NCI-H345 treated with DMSO at 0.1 percent for 48 hours (cell line): Measurements from ENCODE around the gene FAM83C.

Experiments
- DNase-seq: peaks from one replicate; lab custom pipeline; 2025; ENCODE audit not compliant: unreplicated experiment; lab: John Stamatoyannopoulos, UW

FAM83C gene

GRCh38 chr20:35299780-35300179 lies 7.6 kb upstream of the FAM83C start:
- no peak for DNase-seq

- DNase-seq, result no peak
Measured at GRCh38 chr20:35298264-35298663, 6.0 kb upstream of the FAM83C start.

- DNase-seq, result no peak
Measured at GRCh38 chr20:35297740-35298139, 5.5 kb upstream of the FAM83C start.

- no peak for DNase-seq
Measured at GRCh38 chr20:35297155-35297554, 4.9 kb upstream of the FAM83C start.

- no peak for DNase-seq
Measured at GRCh38 chr20:35296101-35296554, 3.9 kb upstream of the FAM83C start.

GRCh38 chr20:35295674-35296073 lies 3.4 kb upstream of the FAM83C start:
- DNase-seq, result no peak

GRCh38 chr20:35295058-35295457 lies 2.8 kb upstream of the FAM83C start:
- DNase-seq, result no peak

GRCh38 chr20:35294293-35294685 lies 2.1 kb upstream of the FAM83C start:
- DNase-seq, result no peak

GRCh38 chr20:35293303-35294292 lies 1.4 kb upstream of the FAM83C start:
- no peak for DNase-seq

GRCh38 chr20:35292504-35293285 lies 470 bp upstream of the FAM83C start:
- no peak for DNase-seq

- DNase-seq, result no peak
Measured at GRCh38 chr20:35290887-35291417, 1.3 kb downstream of the FAM83C start.

- no peak for DNase-seq
Measured at GRCh38 chr20:35290186-35290886, 1.9 kb downstream of the FAM83C start.

- DNase-seq, result no peak
Measured at GRCh38 chr20:35288325-35289060, 3.7 kb downstream of the FAM83C start.

GRCh38 chr20:35287509-35288324 lies 4.5 kb downstream of the FAM83C start:
- no peak for DNase-seq

GRCh38 chr20:35286899-35287508 lies 5.2 kb downstream of the FAM83C start:
- DNase-seq, result no peak

GRCh38 chr20:35286077-35286898 lies 5.9 kb downstream of the FAM83C start:
- DNase-seq, result no peak

- DNase-seq, result no peak
Measured at GRCh38 chr20:35285806-35286076, 6.5 kb downstream of the FAM83C start.

GRCh38 chr20:35284992-35285805 lies 7.0 kb downstream of the FAM83C start:
- no peak for DNase-seq
